HEK293T (cell line): ENCODE results near the gene SYT17.

Experiments
- ARNT ChIP-seq: fragments of 450-650 bp; IDR thresholded peaks from 2 replicates; pipeline ENCODE4 v1.6.1; 2017; ENCODE audit warnings: mild to moderate bottlenecking
- BHLHE40 ChIP-seq: fragments of 450-650 bp; IDR thresholded peaks from 2 replicates; pipeline ENCODE4 v1.6.1; 2016; ENCODE audit warnings: mild to moderate bottlenecking, moderate library complexity, borderline replicate concordance
- ELF4 ChIP-seq: fragments of 450-650 bp; IDR thresholded peaks from 2 replicates; pipeline ENCODE4 v1.6.1; 2017; ENCODE audit warnings: antibody characterized with exemption
- FOXA1 ChIP-seq: fragments of 450-650 bp; IDR thresholded peaks from 2 replicates; pipeline ENCODE4 v1.6.1; 2016; ENCODE audit warnings: mild to moderate bottlenecking
- FOXK2 ChIP-seq: fragments of 450-650 bp; IDR thresholded peaks from 2 replicates; pipeline ENCODE4 v1.6.1; 2016; ENCODE audit warnings: mild to moderate bottlenecking
- FOXM1 ChIP-seq: fragments of 450-650 bp; IDR thresholded peaks from 2 replicates; pipeline ENCODE4 v1.6.1; 2017; ENCODE audit warnings: mild to moderate bottlenecking, borderline replicate concordance
- HDGF ChIP-seq: fragments of 450-650 bp; IDR thresholded peaks from 2 replicates; pipeline ENCODE4 v1.6.1; 2017; ENCODE audit warnings: antibody characterized with exemption, borderline replicate concordance
- NFRKB ChIP-seq: fragments of 450-650 bp; IDR thresholded peaks from 2 replicates; pipeline ENCODE4 v1.6.1; 2016; ENCODE audit warnings: mild to moderate bottlenecking, moderate library complexity
- PKNOX1 ChIP-seq: fragments of 450-650 bp; IDR thresholded peaks from 2 replicates; pipeline ENCODE4 v1.6.1; 2016
- SP1 ChIP-seq: fragments of 450-650 bp; IDR thresholded peaks from 2 replicates; pipeline ENCODE4 v1.6.1; 2017
- SUZ12 ChIP-seq: fragments of 450-650 bp; IDR thresholded peaks from 2 replicates; pipeline ENCODE4 v1.6.1; 2016; ENCODE audit warnings: mild to moderate bottlenecking
- TARDBP ChIP-seq: fragments of 450-650 bp; IDR thresholded peaks from 2 replicates; pipeline ENCODE4 v1.6.1; 2016
- ZNF384 ChIP-seq: fragments of 450-650 bp; IDR thresholded peaks from 2 replicates; pipeline ENCODE4 v1.6.1; 2016

- no peak for TF ChIP-seq FOXM1
- no peak for TF ChIP-seq BHLHE40
- TF ChIP-seq SP1 = no peak
- no peak for TF ChIP-seq TARDBP
- TF ChIP-seq HDGF = no peak
- no peak for TF ChIP-seq SUZ12
- TF ChIP-seq PKNOX1 = no peak
- TF ChIP-seq NFRKB = no peak
- TF ChIP-seq ELF4 = no peak
- no peak for TF ChIP-seq FOXK2
- TF ChIP-seq ZNF384 = no peak
- TF ChIP-seq ARNT = no peak
- no peak for TF ChIP-seq FOXA1
These were observed 4.2 kb downstream of the SYT17 start for GRCh38 chr16:19172098-19172780.
